Measurements from ENCODE around the gene PERM1.

DNA sequence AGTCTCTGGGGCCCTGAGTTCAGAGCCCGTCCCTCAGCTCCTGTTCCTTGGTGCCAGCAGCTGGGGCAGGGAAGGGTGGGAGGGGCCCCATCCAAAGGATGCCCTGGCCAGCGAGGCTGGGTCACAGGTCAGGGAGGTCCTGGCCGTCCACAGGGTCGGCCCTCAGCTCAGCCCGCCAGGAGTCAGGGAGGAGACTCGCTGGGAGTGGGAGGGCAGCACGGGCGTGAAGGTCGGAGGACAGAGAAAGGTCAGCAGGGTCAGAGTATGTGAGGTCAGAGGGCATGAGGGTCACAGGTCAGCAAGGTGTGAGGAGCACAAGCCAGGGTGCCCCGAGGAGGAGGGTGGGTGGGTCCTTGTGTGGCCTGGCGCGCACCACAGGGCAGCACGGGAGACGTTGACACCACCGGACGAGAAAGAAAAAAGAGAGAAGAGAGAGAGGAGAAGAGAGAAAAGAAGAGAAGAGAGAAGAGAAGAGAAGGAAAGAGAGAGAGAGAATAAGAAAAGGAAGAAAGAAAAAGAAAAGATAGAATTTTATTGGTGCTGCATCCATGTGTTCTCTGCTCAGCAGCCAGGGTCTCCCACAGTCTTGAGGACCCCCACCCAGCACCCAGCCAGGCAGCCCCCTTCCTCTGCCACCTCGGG lies 7.1 kb downstream of the PERM1 start:
- TF ChIP-seq, protein P1, sequence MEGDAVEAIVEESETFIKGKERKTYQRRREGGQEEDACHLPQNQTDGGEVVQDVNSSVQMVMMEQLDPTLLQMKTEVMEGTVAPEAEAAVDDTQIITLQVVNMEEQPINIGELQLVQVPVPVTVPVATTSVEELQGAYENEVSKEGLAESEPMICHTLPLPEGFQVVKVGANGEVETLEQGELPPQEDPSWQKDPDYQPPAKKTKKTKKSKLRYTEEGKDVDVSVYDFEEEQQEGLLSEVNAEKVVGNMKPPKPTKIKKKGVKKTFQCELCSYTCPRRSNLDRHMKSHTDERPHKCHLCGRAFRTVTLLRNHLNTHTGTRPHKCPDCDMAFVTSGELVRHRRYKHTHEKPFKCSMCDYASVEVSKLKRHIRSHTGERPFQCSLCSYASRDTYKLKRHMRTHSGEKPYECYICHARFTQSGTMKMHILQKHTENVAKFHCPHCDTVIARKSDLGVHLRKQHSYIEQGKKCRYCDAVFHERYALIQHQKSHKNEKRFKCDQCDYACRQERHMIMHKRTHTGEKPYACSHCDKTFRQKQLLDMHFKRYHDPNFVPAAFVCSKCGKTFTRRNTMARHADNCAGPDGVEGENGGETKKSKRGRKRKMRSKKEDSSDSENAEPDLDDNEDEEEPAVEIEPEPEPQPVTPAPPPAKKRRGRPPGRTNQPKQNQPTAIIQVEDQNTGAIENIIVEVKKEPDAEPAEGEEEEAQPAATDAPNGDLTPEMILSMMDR (IDR thresholded peaks at IDR 0.05), result no peak
- TF ChIP-seq POLR2A (IDR thresholded peaks at IDR 0.05), result no peak

Measured in thyroid gland (tissue), 4 donors.